Testis (tissue), 3 donors: ENCODE measurements around the gene CDH5. TPM values are rescaled to one million over a fixed set of nuclear protein-coding genes. Genes with fewer than 3 reads are reported as not detected.

Experiments
- DNase-seq: peaks from one replicate; pipeline ENCODE4 v3.0.0-alpha.2; 2019
- H3K27ac ChIP-seq, 2 donors: fragments of 200-600 bp; sonication (generic); one replicate each; pipeline ENCODE4 v1.5.1; 2019
- H3K27me3 ChIP-seq: fragments of 200-600 bp; sonication (generic); one replicate; pipeline ENCODE4 v1.5.1; 2019
- H3K36me3 ChIP-seq: fragments of 200-600 bp; sonication (generic); one replicate; pipeline ENCODE4 v1.5.1; 2017; ENCODE audit warnings: low read depth; ENCODE audit errors: missing control alignments
- H3K4me1 ChIP-seq: fragments of 200-600 bp; sonication (generic); one replicate; pipeline ENCODE4 v1.5.1; 2019
- H3K4me3 ChIP-seq, 2 donors: fragments of 200-600 bp; sonication (generic); one replicate each; pipeline ENCODE4 v1.5.1; 2017 to 2019
- H3K9me3 ChIP-seq: fragments of 200-600 bp; sonication (generic); one replicate; pipeline ENCODE4 v1.5.1; 2017
- POLR2A ChIP-seq: fragments of 450-650 bp; IDR thresholded peaks from one replicate; pipeline ENCODE4 v1.6.1; 2017; ENCODE audit warnings: antibody characterized with exemption, mild to moderate bottlenecking, moderate library complexity
- WGBS, 2 donors: methylation state at CpG; one replicate each; pipeline ENCODE4 v1.1.5; 2018; 5-methylcytosine and 5-hydroxymethylcytosine counted together
- intact Hi-C: fragments of 100-400 bp; cut with DNase I; formaldehyde crosslinking; loops from one replicate; pipeline ENCODE4 v1.15.1; 2023; ENCODE audit warnings: low total_unique reads
- polyA plus RNA-seq: library from polyadenylated mRNA; stranded (reverse); fragments of 350-450 nt; fragmentation: Illumina TruSeq; extraction: RNeasy Lipid Tissue Mini Kit (QIAGEN cat#74804); gene quantifications from one replicate; pipeline ENCODE4 v1.2.3, GENCODE V29; 2014; ENCODE audit warnings: low read depth, low replicate concordance; ENCODE audit not compliant: insufficient read depth
- total RNA-seq, 2 donors: library from RNA; depleted of rRNA; stranded (reverse); fragments of >200 nt; gene quantifications; one replicate each; pipeline ENCODE4 v1.2.3, GENCODE V29; 2016
- TF ChIP-seq, protein P1 (sequence below), 3 experiments: fragments of 450-650 bp in 2 of 3; fragments of 200-600 bp in 1 of 3; sonication (generic) in 1 of 3; IDR thresholded peaks; one replicate each; pipeline ENCODE4 v1.5.1; 2016 to 2019; ENCODE audit warnings: antibody characterized with exemption in 3 of 3, mild to moderate bottlenecking in 2 of 3, moderate library complexity in 1 of 3

Gene CDH5
- total and polyA plus RNA-seq, 3 donors from 2014 or later, result 22.1 to 40.6 (median 23.8) TPM

DNA sequence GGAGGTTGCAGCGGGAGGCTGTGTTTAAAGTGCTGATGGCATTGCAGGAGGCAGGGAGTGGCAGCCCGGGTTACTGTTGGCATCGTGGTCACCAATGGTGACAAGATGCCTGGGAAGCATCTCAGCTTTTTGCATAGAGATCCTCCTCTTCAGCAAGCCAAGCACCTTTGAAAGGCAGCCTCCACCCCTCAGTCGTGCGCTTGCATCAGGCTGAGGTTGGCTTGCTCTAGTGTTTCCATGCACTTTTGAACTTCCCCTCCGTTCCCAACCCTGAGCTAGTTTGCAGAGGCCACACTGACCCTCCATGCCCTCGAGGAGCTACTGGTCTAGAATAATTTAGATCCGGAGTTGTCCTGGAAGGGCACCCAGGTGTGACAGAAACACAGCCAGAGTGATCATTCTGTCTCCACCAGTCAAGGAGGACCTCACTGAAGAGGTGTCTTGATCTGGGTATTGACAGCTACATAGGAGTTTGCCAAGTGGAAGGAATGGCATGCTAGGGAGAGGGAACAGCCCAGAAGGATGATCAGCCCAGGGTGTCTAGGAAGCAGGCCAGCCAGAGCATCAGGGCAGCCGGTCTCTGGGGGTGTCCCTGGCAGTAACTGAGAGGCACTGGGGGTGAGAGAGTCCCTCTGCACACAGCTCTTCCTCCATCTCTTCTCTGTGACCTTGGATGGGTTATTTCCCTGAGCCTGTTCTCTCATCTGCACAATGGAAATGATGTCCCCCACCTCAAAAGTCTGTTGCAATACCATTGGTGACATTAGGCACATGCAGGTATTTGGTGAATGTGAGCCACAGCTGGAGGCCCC, 68.3 kb downstream of the CDH5 start:
- intact Hi-C loops, result no loop called here
- TF ChIP-seq, protein P1, sequence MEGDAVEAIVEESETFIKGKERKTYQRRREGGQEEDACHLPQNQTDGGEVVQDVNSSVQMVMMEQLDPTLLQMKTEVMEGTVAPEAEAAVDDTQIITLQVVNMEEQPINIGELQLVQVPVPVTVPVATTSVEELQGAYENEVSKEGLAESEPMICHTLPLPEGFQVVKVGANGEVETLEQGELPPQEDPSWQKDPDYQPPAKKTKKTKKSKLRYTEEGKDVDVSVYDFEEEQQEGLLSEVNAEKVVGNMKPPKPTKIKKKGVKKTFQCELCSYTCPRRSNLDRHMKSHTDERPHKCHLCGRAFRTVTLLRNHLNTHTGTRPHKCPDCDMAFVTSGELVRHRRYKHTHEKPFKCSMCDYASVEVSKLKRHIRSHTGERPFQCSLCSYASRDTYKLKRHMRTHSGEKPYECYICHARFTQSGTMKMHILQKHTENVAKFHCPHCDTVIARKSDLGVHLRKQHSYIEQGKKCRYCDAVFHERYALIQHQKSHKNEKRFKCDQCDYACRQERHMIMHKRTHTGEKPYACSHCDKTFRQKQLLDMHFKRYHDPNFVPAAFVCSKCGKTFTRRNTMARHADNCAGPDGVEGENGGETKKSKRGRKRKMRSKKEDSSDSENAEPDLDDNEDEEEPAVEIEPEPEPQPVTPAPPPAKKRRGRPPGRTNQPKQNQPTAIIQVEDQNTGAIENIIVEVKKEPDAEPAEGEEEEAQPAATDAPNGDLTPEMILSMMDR (IDR thresholded peaks at IDR 0.05), result no peak
- no peak for TF ChIP-seq POLR2A
- Histone ChIP-seq H3K9me3 (no peaks in the 10 kb centered on the region), H3K27me3 (no peaks in the 10 kb centered on the region), H3K4me1 (no peaks in the 10 kb centered on the region), H3K27ac (no peak overlapping the region), H3K4me3 (no peak overlapping the region), H3K36me3 (no peaks in the 10 kb centered on the region)
- 88 to 90% methylated on average over 7 to 9 of the region's 9 CpGs for WGBS, 2 donors
- no peak for DNase-seq

DNA sequence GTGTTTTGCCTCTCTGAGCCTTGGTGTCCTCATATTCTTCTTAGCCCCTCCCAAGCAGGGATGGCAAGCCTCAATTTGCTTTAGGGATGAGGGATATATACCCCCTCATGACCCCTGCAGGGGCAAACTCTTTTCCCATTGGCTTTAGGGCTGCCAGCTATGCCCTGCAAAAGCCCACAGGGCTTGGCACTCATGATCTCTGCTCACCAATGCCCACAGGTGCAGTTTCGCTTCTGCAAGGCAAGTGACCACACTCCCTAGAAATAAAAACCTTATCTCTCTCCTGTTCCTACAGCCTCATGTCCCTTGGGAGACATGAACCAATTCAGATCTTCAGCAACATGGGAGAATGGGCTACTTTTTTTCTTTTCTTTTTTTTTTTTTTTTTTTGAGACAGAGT, 69.4 kb downstream of the CDH5 start:
- intact Hi-C loops, result no loop called here
- H3K27me3 ChIP-seq, result no peaks in the 10 kb centered on the region

DNA sequence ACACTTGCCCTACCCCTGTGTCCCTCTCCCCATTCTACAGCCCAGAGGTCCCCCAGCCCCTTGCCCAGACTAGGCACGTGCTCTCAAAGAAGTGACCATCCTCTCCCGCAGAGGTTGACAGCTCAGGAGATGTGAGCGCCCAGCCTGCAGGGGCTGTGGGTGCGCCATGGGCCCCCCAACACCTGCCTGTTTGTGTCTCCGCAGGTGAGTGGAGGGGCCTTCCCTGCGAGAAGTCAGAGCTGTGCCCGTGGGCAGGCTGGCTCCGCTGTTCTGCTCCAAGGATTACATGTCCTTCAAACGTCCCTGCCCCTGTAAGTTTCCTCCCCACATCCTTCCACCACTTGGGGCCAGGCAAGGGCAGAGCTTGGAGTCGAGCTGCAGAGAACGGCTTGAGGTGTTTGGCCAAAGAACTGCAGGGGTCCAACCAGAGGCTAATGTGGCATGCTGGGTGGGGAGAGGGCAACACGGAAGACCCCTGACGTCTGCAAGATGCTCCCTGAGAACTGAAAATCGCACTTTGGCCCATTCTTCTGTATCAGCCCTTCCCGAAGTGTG, 71.0 kb downstream of the CDH5 start:
- no peaks in the 10 kb centered on the region for H3K9me3 ChIP-seq
- no peaks in the 10 kb centered on the region for H3K36me3 ChIP-seq
- H3K27ac ChIP-seq, result no peak overlapping the region
- DNase-seq, result no peak
- H3K27me3 ChIP-seq, result no peaks in the 10 kb centered on the region
- TF ChIP-seq, protein P1 (IDR thresholded peaks at IDR 0.05), result no peak
- TF ChIP-seq POLR2A, result no peak
- WGBS, 2 donors, result 74 to 88% methylated on average over 10 to 12 of the region's 15 CpGs
- no peaks in the 10 kb centered on the region for H3K4me1 ChIP-seq
- H3K4me3 ChIP-seq, result no peak overlapping the region
- intact Hi-C loops, result no loop called here

More for the DNA sequence above, 69.4 kb downstream of the CDH5 start:
- Histone ChIP-seq H3K4me1 (no peaks in the 10 kb centered on the region), H3K9me3 (no peaks in the 10 kb centered on the region), H3K4me3 (no peak overlapping the region), H3K27ac (no peak overlapping the region), H3K36me3 (no peaks in the 10 kb centered on the region)
- no peak for DNase-seq
- WGBS, 2 donors, result 82 to 100% methylated on average over 1 of the region's 1 CpG
- TF ChIP-seq POLR2A, result no peak
- TF ChIP-seq, protein P1 (IDR thresholded peaks at IDR 0.05), result no peak

DNA sequence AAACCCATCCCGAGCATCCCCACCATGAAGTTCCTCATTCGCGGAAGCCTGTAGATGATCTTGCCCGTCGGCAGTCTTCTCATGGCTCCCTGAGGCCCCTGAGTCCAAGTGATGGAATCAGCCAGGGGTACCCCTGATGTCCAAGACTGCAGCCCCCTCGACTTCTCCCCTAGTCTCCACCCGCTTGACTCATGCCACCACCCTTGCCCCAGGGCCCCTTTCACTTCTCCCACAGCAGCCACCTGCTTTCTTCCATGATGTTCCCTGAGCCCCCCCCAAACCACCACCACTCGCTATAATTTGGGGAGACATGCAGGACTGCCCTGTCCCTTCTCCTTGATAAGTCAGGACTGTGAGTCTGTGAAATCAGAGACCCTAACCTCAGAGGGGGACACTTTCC, 72.0 kb downstream of the CDH5 start:
- no peak overlapping the region for H3K27ac ChIP-seq
- 74 to 84% methylated on average over 8 of the region's 8 CpGs for WGBS, 2 donors
- DNase-seq, result no peak
- no peaks in the 10 kb centered on the region for H3K36me3 ChIP-seq
- H3K4me3 ChIP-seq, result no peak overlapping the region
- no peaks in the 10 kb centered on the region for H3K27me3 ChIP-seq
- intact Hi-C loops, result no loop called here
- no peak for TF ChIP-seq POLR2A
- TF ChIP-seq, protein P1 (IDR thresholded peaks at IDR 0.05), result no peak
- H3K4me1 ChIP-seq, result no peaks in the 10 kb centered on the region
- no peaks in the 10 kb centered on the region for H3K9me3 ChIP-seq
